Thymus (tissue), 11 donors: ENCODE measurements around the gene SBNO1. TPM values are rescaled to one million over a fixed set of nuclear protein-coding genes. Genes with fewer than 3 reads are reported as not detected.
"Not testable (repeated sequence)": the region's sequence is repeated elsewhere in the genome, so short reads cannot be mapped to it uniquely, and the experiment has no call there.

Experiments
- DNase-seq, 9 donors: peaks; one replicate each; pipeline ENCODE4 v3.0.0-alpha.2; 2013; ENCODE audit warnings: low spot score in 9 of 9, low read depth in 6 of 9, missing footprints in 1 of 9
- H3K27ac ChIP-seq, 2 donors: one replicate each; pipeline ENCODE4 v1.5.1; 2013; ENCODE audit warnings: control low read depth in 1 of 2, low read depth in 1 of 2, low read length in 1 of 2, mild to moderate bottlenecking in 1 of 2, moderate library complexity in 1 of 2
- H3K27me3 ChIP-seq, 2 donors: one replicate each; pipeline ENCODE4 v1.5.1; 2013; ENCODE audit warnings: low read length in 1 of 2; ENCODE audit not compliant: control insufficient read depth in 2 of 2, insufficient read depth in 1 of 2
- H3K36me3 ChIP-seq, 2 donors: one replicate each; pipeline ENCODE4 v1.5.1; 2013; ENCODE audit warnings: low read length in 1 of 2, mild to moderate bottlenecking in 1 of 2, moderate library complexity in 1 of 2; ENCODE audit not compliant: control insufficient read depth in 2 of 2, insufficient read depth in 2 of 2
- H3K4me1 ChIP-seq, 2 donors: one replicate each; pipeline ENCODE4 v1.5.1; 2013; ENCODE audit warnings: low read length in 2 of 2; ENCODE audit not compliant: control insufficient read depth in 2 of 2, insufficient read depth in 2 of 2
- H3K4me3 ChIP-seq, 2 donors: one replicate each; pipeline ENCODE4 v1.5.1; 2013; ENCODE audit warnings: low read length in 2 of 2, control low read depth in 1 of 2, mild to moderate bottlenecking in 1 of 2
- H3K9me3 ChIP-seq, 2 donors: one replicate each; pipeline ENCODE4 v1.5.1; 2013; ENCODE audit warnings: low read length in 1 of 2, mild to moderate bottlenecking in 1 of 2; ENCODE audit not compliant: control insufficient read depth in 2 of 2, insufficient read depth in 1 of 2
- whole genome bisulfite sequencing: extraction: QIAGEN DNeasy Blood & Tissue Kit; methylation state at CpG from one replicate; pipeline ENCODE4 v1.1.7; 2013; 5-methylcytosine and 5-hydroxymethylcytosine counted together
- polyA plus RNA-seq: library from polyadenylated mRNA; stranded (reverse); fragments of 200-250 nt; gene quantifications from one replicate; pipeline ENCODE4 v1.2.3, GENCODE V29; 2013
- total RNA-seq: library from RNA; stranded (reverse); fragments of 120-200 nt; gene quantifications from one replicate; pipeline ENCODE4 v1.2.4, GENCODE V29; 2013
- donor health status: healthy.

SBNO1 gene
- total and polyA plus RNA-seq, 2 donors, result 7.7 to 22.9 TPM

DNA sequence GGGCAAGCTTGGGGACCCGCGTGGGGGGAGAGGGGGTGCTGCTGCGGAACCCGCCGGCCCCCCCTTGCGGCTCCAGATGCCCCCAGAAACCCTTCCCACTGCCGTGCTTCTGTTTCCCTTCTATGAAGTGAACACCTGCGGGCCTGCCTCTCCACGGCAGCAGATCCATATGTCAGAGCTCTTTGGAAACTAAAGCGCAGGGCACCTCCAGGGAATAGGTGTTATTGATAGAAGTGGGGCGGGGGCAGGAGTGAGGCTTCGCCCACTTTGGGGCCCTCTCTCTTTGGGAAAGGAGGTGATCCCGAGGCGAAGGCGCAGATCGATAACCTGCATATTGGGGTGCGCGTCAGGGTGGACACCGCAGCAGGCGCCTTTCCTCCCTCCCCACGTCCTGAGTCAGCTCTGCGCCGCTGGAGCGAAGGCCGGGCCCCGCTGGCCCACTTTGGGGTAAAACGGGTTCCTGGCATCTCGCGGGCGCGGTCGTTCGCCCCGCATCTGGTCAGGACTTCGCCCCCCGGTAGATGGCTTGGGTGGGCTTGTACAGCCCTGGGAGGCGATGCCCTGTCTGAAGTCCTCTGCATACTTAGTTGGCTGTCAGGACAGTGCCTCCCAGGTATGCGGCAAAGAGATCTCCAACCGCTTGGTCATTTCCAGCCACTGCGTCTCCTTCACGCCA lies 19.8 kb upstream of the SBNO1 start:
- WGBS, result 6% methylated on average over 41 of the region's 41 CpGs
- peak overlapping the region; percentile 66 to 82 for H3K27ac ChIP-seq
- no peaks in the 10 kb centered on the region for H3K9me3 ChIP-seq
- no peaks in the 10 kb centered on the region for H3K27me3 ChIP-seq
- H3K36me3 ChIP-seq, result no peaks in the 10 kb centered on the region
- peaks cover 9 to 29% of the 10 kb centered on the region in 2 donors for H3K4me1 ChIP-seq
- H3K4me3 ChIP-seq, result peak overlapping the region; percentile 76 to 89
- peak in 2 of 9 donors; percentile 16 to 50 for DNase-seq

DNA sequence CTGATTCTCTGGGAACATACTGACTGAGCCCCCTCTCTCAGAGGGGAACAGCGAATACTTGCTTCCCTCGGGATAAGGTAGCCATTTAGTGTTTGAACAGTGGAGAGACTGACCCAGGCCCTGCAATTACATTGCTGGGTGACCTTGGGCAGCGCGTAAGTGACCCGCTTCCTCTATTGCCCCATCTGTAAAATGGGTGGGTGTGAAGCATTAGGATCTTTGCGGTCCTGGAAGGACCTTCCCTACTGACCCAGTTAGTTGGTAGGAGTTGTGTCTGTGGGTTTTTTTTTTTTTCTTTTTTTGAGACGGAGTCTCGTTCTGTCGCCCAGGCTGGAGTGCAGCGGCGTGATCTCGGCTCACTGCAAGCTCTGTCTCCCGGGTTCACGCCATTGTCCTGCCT lies 18.0 kb upstream of the SBNO1 start:
- H3K27ac ChIP-seq, result no peak overlapping the region
- DNase-seq, result no peak
- no peaks in the 10 kb centered on the region for H3K36me3 ChIP-seq
- H3K4me1 ChIP-seq, result peaks cover 4 to 22% of the 10 kb centered on the region in 2 donors
- no peak overlapping the region for H3K4me3 ChIP-seq
- H3K9me3 ChIP-seq, result no peaks in the 10 kb centered on the region
- H3K27me3 ChIP-seq, result no peaks in the 10 kb centered on the region
- WGBS, result 96% methylated on average over 14 of the region's 14 CpGs

DNA sequence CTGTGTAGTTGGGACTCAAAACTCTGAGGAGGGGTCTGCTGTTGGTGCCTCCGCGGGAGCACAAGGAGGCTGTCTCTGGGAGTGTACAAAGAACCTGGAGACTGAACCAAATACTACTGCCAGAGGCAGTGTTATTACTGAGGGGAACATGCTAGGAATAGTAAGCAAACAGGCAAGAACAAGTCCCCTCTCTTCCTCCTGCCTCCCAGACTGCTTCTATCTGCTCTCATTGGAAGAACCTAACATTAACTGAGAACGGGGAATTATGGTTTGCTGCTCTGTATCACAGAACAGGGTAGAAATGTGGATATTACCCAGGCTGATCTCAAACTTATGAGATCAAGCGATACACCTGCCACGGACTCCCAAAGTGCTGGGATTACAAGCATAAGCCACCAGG lies 14.7 kb upstream of the SBNO1 start:
- H3K27me3 ChIP-seq, result no peaks in the 10 kb centered on the region
- no peaks in the 10 kb centered on the region for H3K9me3 ChIP-seq
- no peak overlapping the region for H3K4me3 ChIP-seq
- no peaks in the 10 kb centered on the region for H3K36me3 ChIP-seq
- H3K4me1 ChIP-seq, result peaks cover 0 to 6% of the 10 kb centered on the region in 2 donors
- no peak for DNase-seq
- H3K27ac ChIP-seq, result no peak overlapping the region
- WGBS, result 93% methylated on average over 5 of the region's 5 CpGs

DNA sequence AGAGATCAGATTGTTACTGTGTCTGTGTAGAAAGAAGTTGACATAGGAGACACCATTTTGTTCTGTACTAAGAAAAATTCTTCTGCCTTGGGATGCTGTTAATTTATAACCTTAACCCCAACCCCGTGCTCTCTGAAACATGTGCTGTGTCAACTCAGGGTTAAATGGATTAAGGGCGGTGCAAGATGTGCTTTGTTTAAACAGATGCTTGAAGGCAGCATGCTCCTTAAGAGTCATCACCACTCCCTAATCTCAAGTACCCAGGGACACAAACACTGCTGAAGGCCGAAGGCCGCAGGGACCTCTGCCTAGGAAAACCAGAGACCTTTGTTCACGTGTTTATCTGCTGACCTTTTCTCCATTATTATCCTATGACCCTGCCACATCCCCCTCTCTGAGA lies 7.8 kb upstream of the SBNO1 start:
- WGBS, result 97% methylated on average over 5 of the region's 5 CpGs
- not testable (repeated sequence) for H3K27me3 ChIP-seq, H3K9me3 ChIP-seq, H3K4me3 ChIP-seq, DNase-seq, H3K27ac ChIP-seq, H3K4me1 ChIP-seq, H3K36me3 ChIP-seq

DNA sequence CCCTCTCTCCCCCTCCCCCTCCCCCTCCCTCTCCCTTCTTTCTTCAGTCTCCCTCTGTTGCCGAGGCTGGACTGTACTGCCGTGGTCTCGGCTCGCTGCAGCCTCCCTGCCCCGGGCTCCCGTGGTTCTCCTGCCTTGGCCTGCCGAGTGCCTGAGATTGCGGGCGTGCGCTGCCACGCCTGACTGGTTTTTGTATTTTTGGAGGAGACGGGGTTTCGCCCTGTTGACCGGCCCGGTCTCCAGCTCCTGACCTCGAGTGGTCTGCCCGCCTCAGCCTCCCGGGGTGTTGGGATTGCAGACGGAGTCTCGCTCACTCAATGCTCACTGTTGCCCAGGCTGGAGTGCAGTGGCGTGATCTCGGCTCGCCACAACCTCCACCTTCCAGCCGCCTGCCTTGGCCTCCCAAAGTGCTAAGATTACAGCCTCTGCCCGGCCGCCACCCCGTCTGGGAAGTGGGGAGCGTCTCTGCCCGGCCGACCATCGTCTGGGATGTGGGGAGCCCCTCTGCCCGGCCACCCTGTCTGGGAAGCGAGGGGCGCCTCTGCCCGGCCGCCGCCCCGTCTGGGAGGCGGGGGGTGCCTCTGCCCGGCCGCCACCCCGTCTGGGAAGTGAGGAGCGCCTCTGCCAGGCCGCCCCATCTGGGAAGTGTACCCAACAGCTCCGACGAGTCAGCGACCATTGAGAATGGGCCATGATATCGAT lies 7.2 kb upstream of the SBNO1 start:
- not testable (repeated sequence) for H3K27me3 ChIP-seq

DNA sequence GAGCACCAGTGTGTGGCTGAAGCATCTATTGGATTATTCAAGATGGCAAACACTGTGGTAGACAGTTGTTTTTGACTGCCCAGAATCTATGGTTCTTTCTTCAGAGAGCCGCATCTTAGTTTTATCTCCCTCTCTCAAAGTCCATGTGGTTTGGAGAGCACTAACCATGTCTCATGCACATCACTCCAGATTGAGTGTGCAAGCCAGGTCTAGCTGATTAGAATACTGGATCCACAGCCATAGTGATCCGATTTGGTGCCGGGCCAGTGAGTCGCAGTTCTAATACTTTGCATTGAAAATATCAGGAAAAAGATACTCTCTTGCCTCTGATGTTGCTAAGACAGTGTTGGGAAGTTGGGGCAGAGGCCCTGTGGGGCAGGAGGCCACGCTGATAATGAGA lies 4.6 kb upstream of the SBNO1 start:
- Histone ChIP-seq H3K27me3 (no peaks in the 10 kb centered on the region), H3K9me3 (no peaks in the 10 kb centered on the region), H3K36me3 (no peaks in the 10 kb centered on the region), H3K4me3 (no peak overlapping the region), H3K27ac (no peak overlapping the region), H3K4me1 (peaks cover 0 to 3% of the 10 kb centered on the region in 2 donors)
- no peak for DNase-seq
- WGBS, result 98% methylated on average over 5 of the region's 5 CpGs

More for the DNA sequence above, 7.2 kb upstream of the SBNO1 start:
- not testable (repeated sequence) for DNase-seq, H3K27ac ChIP-seq, H3K4me1 ChIP-seq, H3K4me3 ChIP-seq, H3K36me3 ChIP-seq, H3K9me3 ChIP-seq
- WGBS, result 98% methylated on average over 48 of the region's 48 CpGs

DNA sequence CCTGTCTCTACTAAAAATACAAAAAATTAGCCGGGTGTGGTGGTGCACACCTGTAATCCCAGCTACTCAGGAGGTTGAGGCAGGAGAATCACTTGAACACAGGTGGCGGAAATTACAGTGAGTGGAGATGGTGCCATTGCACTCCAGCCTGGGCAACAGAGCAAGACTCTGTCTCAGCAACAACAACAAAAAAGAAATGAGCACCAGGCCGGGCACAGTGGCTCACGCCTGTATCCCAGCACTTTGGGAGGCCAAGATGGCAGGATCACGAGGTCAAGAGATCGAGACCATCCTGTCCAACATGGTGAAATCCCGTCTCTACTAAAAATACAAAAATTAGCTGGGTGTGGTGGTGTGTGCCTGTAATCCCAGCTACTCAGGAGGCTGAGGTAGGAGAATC lies 3.8 kb upstream of the SBNO1 start:
- H3K36me3 ChIP-seq, H3K4me1 ChIP-seq, H3K9me3 ChIP-seq, H3K4me3 ChIP-seq, DNase-seq, H3K27ac ChIP-seq, H3K27me3 ChIP-seq: not testable (repeated sequence)
- WGBS, result 98% methylated on average over 7 of the region's 7 CpGs

DNA sequence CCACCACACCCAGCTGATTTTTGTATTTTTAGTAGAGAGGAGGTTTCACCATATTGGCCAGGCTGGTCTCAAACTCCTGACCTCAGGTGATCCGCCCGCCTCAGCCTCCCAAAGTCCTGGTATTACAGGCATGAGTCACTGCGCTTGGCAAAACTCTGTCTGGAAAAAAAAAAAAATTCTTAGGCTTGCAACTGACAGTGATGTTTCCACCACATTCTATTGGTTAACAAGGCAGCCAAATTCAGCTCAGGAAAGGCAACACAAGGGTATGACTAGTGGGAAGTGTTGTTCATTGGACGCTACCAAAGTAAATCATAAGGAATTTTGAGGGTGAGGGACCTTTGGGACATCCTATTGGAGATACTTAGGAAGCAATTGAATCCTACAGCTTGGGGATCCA lies 2.9 kb upstream of the SBNO1 start:
- 98% methylated on average over 4 of the region's 4 CpGs for WGBS
- H3K27me3 ChIP-seq, result no peaks in the 10 kb centered on the region
- H3K4me1 ChIP-seq, result peaks cover 7 to 11% of the 10 kb centered on the region in 2 donors
- no peak overlapping the region for H3K27ac ChIP-seq
- H3K4me3 ChIP-seq, result no peak overlapping the region
- no peaks in the 10 kb centered on the region for H3K36me3 ChIP-seq
- no peak for DNase-seq
- no peaks in the 10 kb centered on the region for H3K9me3 ChIP-seq

DNA sequence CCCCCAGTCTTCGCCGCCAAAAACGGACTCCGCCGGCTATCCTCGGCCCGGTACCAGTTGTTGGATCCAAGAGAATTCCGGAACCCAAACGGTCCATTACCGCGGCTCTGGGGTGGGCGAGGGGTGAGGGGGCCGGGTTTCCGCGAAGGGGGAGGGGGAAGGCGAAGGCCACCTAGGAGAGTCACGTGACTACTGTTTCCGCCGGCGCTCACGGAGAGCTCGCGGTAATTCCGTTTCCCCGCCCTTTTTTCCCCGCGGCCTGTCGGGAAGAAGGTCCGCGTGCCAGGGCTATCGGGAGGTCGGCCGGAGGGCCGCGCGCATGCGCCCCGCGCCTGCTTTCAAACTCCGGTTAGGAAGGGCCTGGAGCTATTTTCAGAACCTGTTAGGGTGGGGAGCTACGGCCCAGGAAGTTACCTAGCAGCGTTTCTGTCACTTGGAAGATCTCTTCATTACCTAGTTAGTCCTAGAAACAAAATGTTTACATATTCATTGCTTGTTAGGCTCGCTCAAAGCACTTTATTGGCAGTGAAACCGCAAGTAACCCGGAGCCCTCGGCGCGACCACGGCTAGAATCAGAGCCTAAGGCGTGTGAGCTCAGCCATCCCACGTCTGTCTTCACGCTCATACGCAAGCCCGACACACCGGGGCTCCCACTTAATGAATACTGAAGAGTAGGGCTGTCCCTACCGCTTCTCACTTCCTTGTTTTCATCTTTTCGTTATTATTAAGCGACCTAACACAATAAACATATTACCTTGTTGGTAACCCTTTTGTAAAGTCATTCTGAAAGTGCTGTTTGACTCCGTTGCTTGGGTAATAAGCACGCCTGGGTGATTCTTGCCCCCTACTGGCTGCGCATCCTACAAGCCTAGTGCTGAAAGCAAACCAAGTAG lies 624 bp upstream of the SBNO1 start:
- Histone ChIP-seq H3K4me1 (peaks cover 7 to 11% of the 10 kb centered on the region in 2 donors), H3K27ac (peak overlapping the region; percentile 94 to 95), H3K9me3 (no peaks in the 10 kb centered on the region), H3K27me3 (no peaks in the 10 kb centered on the region), H3K4me3 (peak overlapping the region; percentile 75 to 93), H3K36me3 (peaks cover 5% of the 10 kb centered on the region in 2 donors)
- under 1% methylated on average over 61 of the region's 61 CpGs for WGBS
- DNase-seq, result peak; percentile 96 to 99 (median 99)
